HG02943 (cell line): Measurements from ENCODE around the gene CCN6.
A peak's percentile ranks its signal among the peaks of the same experiment; 100 is the strongest.
"Not testable (repeated sequence)": the region's sequence is repeated elsewhere in the genome, so short reads cannot be mapped to it uniquely, and the experiment has no call there.

Source experiments
- ATAC-seq: cut with Tn5 transposase; IDR thresholded peaks from one replicate; pipeline ENCODE4 v1.9.1; 2021; ENCODE audit warnings: mild to moderate bottlenecking, low read depth, moderate library complexity; ENCODE audit not compliant: unreplicated experiment

Gene CCN6

DNA sequence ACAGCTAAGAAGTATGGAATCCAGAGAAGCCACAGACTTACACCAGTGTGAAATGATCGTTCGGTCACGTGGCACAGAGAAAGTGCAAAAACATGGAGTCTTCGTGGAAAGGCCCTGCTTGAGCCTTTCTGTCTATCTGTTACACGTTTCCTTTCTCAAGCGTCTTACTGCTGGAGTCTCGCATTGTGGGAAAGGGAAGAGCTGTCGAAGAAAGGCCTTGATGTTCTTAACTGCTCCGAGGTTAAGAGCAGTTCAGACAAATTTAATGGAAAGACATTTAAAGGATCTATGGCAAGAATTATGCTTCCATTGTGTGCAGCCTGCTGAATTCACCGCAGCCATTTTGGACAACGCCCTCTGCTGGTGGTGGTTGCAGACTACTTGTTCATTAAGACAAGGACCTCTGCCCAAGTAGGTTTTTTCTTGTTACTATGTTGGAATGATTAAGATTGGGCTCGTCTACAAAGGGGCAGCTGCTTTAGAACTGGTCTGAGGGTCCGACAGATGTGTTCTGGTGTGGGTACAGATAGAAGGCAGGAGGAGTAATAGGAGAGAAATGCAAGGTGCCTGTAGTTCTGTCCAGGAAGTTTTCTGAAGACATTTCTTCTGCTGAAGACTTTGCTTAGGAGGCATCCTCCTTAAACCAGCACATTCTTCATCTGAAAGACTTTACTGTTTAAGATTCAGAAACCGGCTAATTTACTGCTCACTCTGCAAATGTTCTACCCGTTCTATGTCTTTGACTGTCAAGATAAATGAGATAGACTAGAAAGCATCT lies 24.7 kb upstream of the CCN6 start:
- ATAC-seq, result no peak

GRCh38 chr6:112030206-112030960 lies 23.5 kb upstream of the CCN6 start:
- ATAC-seq, result no peak

GRCh38 chr6:112030961-112031660 lies 22.8 kb upstream of the CCN6 start:
- ATAC-seq, result no peak

GRCh38 chr6:112031960-112032359 lies 21.9 kb upstream of the CCN6 start:
- ATAC-seq, result no peak

DNA sequence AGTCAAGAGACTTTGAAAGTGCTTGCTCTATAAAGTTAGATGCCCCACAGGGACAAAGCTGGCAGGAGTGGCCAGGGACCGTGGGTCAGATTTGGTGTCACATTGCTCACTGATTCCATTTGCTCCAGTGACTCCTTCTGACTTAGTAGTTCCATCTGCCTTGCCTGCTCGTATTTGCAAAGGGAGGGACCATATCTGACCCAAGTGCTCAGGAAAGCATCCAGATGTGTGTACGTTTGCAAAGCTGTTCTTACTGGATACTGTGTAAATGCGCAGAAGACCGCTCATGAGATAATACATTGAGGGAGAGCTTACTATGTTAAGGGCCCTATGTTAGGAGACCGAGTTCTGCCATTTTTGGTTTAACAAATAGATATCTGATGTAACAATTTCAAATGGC lies 21.2 kb upstream of the CCN6 start:
- ATAC-seq, result no peak

DNA sequence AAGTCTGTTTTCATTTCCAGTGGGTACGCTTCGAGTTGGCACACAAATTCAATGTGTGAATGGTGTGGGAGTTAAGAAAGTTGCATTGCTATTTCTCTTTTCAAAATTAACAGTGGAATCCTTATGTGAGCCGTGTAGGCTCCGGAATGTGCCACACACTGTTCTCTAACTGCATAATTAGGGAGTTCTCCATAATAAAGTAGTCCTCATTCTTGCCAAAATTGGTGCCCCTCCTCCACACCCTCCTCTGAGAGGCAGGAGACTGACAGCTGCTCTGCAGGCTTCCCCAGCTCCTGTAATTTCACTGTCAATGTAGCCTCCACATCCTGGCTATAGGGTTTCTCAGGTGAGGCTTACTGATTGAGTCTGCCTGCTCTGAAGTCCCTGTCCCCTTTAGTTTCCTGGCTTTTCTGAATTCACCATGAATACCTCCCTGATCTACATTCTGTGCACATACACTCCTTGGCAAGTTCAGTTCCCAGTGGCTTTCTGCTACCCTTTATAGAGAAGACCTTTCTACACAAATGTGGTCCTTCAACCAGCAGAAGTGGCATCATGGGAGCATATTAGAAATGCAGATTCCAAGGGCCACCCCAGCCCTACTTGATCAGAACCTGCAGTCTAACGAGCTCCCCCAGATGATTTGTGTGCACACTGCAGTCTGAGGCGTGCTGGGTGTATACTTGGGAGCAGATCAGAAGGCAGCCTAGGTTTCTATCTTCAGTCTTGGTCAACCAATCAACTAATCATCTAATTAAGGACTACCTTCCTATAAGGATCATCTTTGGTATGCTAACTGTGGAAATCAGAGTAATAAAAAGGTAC lies 19.9 kb upstream of the CCN6 start:
- ATAC-seq, result no peak

- no peak for ATAC-seq
Observed at GRCh38 chr6:112034616-112034995, 19.3 kb upstream of the CCN6 start.

DNA sequence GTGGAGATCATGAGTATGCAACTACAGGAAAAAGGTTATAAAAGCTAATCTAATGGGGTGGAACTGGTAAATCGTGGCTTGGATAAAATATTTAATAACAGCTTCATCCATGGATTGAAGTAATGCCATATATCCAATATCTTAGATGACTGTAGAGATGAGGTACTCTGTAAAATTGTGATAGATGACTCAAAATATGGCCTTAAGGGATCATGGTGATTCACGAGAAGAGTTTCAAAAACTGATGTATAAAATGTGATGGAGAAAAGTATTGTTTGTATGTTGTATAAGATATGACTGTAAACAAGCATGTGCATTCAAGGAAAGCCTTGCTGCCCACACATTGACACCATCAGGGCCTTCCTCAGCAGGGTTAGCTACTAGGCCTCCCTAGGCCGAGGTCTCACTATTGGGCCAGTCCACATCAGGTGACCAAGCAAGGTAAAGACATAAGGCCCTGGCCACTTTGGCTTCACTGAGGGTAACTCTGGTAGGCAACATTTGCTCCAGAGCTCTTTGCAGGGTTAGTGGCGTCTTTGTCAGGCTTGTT lies 17.7 kb upstream of the CCN6 start:
- no peak for ATAC-seq

DNA sequence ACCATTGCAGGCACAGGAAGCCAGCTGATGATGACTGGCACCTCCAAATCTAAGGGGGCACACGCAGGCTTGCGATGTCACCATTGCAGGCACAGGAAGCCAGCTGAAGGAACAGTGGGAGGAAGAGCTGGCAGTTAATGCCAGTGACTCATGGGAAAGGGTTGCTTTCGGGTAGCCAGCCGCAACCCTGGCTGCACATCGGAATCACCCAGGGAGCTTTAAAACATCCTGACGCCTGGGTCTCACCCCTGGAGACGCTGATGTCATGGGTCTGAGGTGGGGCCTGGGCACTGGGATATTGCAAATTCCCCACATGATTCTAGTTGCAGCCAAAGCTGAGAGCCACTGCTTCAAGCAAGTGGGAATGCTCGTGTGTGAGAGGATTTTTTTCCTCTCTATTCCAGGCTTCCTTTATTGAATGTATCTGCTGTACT lies 16.1 kb upstream of the CCN6 start:
- ATAC-seq, result no peak

- ATAC-seq, result no peak
Observed at GRCh38 chr6:112038268-112038667, 15.6 kb upstream of the CCN6 start.

DNA sequence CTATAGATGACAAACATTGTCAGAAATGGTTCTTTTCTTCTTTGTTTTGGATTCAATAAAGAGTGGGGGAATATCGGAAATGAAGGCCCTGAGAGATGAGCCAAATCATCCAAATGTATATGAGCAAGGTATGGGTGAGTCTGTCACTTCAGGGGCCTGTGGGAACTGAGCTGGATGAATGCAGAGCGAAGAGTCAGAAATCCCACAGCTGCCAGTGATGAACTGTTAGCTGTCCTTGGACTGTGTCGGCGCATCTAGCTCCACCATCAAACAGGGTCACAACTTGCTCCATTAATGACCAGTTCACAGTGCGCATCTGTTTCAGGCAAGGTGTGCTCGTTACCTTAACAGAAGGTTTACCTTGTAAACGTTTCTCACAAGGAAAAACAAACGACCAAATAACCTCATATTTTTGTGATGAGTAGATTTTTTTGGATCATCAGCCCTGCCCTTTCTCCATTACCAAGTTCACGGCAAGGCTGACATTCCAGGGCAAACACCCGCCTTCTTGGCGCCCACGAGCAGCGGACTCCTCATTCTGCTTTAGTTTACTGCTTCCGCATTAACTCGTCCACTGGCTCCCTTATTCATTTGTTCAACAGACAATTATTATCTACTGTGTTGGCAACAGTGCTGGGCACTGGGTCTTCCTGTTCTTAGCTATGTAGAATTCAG lies 15.0 kb upstream of the CCN6 start:
- ATAC-seq, result no peak

DNA sequence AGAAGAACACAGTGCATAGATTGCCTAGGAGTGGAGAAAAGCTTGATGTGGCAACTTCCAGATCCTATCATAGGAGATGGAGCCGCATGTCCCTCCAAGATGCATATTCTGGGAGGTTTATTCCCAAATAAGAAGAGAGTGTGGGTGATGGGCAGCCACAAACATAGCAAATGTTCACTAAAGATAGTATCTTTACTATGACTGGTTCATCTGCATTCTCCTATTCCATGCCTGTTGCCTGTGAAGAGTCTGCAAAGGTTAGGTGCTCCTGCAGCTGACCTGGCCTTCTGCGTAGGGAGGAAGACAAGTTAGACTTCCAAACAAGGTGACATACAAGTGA lies 14.5 kb upstream of the CCN6 start:
- no peak for ATAC-seq

GRCh38 chr6:112040956-112041355 lies 12.9 kb upstream of the CCN6 start:
- no peak for ATAC-seq

- no peak for ATAC-seq
Observed at GRCh38 chr6:112041535-112041934, 12.4 kb upstream of the CCN6 start.

DNA sequence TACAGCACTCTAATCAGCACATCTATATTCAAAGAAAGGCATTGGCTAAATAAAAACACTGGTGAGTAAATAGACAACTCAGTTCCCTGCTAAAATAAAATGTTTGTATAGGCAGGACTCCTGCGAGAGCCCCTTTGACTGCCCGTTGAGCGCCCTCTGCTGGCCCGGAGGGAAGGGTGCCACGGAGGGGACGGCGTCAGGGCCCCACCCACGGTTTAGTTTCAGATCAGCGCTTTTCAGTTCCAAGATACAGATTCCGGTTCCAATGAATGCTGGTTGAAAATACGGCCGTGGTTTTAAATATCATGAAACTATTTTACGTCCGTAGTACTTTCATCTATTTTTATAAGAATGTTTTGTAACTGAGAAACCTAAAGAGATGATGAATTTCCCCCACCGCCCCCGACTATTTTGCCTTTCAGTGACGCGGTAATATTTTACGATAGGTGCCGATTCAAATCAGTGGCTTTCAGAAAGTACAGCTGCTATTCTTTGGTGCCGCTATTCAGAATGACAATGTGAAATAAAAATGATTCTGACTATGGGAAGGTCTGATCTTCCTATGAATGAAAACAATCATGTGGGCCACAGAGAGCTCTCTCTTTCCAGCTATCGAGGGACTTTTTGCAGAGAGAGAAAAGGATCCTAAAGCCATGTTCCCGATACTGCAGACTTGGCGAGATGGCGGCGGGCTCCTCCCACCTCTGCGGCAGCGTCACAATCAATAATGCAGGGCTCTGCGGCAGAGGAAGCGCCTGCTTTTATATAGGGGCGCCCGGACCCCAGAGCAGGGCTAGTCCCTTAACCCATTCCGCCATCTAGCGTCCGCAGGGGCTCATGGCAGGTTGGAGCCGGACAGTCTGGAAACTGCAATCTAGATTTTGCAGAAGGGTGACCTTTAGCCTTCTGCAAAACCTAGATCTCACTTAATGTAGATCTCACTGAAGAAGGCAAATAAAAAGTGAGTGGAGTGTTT lies 10.6 kb upstream of the CCN6 start:
- ATAC-seq, result peak; percentile 93

DNA sequence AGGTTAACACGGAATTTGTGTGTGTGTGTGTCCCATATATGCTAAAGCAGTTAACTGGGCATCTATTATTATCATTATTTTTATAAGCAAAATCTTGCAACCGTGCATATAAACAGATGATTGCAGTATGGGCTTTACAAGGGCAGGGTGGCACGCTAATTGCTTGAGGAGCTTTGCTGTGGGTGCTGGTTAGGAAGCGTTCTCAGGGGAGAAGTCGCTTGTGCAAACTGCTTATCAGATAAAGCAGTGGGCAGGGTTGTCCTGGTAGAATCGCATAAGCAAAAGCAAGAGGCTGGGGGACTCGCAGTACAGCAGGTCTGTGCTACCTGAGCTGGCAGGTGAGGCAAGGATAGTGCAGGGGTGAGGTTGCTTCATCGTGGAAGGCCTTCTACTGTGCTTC lies 9.7 kb upstream of the CCN6 start:
- no peak for ATAC-seq

GRCh38 chr6:112044856-112045255 lies 9.0 kb upstream of the CCN6 start:
- no peak for ATAC-seq

DNA sequence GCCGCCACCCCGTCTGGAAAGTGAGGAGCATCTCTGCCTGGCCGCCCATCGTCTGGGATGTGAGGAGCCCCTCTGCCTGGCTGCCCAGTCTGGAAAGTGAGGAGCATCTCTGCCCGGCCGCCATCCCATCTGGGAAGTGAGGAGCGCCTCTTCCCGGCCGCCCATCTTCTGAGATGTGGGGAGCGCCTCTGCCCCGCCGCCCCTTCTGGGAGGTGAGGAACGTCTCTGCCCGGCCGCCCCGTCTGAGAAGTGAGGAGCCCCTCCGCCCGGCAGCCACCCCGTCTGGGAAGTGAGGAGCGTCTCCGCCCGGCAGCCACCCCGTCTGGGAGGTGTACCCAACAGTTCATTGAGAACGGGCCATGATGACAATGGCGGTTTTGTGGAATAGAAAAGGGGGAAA lies 6.4 kb upstream of the CCN6 start:
- not testable (repeated sequence) for ATAC-seq
